H1 (cell line): ENCODE measurements around the gene CLCNKB. TPM values are rescaled to one million over a fixed set of nuclear protein-coding genes. Genes with fewer than 3 reads are reported as not detected.

Experiments
- CTCF ChIA-PET: fragments of 300-600 bp; sonication (Branson Sonifier 250); formaldehyde crosslinking; loops from one replicate; lab custom pipeline; 2021; ENCODE audit not compliant: partially characterized antibody; lab: Charles Lee
- POLR2A ChIA-PET: fragments of 300-600 bp; sonication (Branson Sonifier 250); formaldehyde crosslinking; loops from one replicate; lab custom pipeline; 2021; ENCODE audit warnings: inconsistent platforms; ENCODE audit not compliant: partially characterized antibody; lab: Charles Lee
- DNase-seq, 2 experiments: peaks; one replicate each; pipeline versions ENCODE4 v3.0.0 to v3.0.0-alpha.2; 2010 to 2022; ENCODE audit warnings: low spot score in 2 of 2, low read depth in 1 of 2, mixed read lengths in 1 of 2
- FAIRE-seq: peaks from 2 replicates; lab custom pipeline; 2011; peaks lifted over from hg19 to GRCh38; lab: Jason Lieb, UNC
- H2AFZ ChIP-seq: 2 replicates; pipeline ENCODE4 v1.8.1; 2012; ENCODE audit warnings: low read length, inconsistent platforms
- H2AK5ac ChIP-seq: 2 replicates; pipeline ENCODE4 v1.6.1; 2013; ENCODE audit warnings: low read depth, low read length
- H2BK120ac ChIP-seq: replicated peaks from 2 replicates; pipeline ENCODE3; 2013; ENCODE audit warnings: low read depth, low read length, inconsistent platforms
- H2BK12ac ChIP-seq: 2 replicates; pipeline ENCODE4 v1.6.1; 2013; ENCODE audit warnings: low read depth, low read length
- H2BK15ac ChIP-seq: 2 replicates; pipeline ENCODE4 v1.6.1; 2013; ENCODE audit warnings: low read length
- H2BK20ac ChIP-seq: 2 replicates; pipeline ENCODE4 v1.6.1; 2013; ENCODE audit warnings: low read length
- H2BK5ac ChIP-seq: 2 replicates; pipeline ENCODE4 v1.6.1; 2013; ENCODE audit warnings: low read depth, low read length
- H3K14ac ChIP-seq: 2 replicates; pipeline ENCODE4 v1.6.1; 2013; ENCODE audit warnings: inconsistent platforms; ENCODE audit not compliant: insufficient read length
- H3K18ac ChIP-seq: 2 replicates; pipeline ENCODE4 v1.6.1; 2013; ENCODE audit warnings: low read length; ENCODE audit errors: extremely low read depth
- H3K23ac ChIP-seq: 2 replicates; pipeline ENCODE4 v1.6.1; 2013; ENCODE audit warnings: inconsistent platforms; ENCODE audit not compliant: insufficient read length
- H3K23me2 ChIP-seq: 2 replicates; pipeline ENCODE4 v1.6.1; 2013; ENCODE audit warnings: low read depth, low read length
- H3K27ac ChIP-seq: 2 replicates; pipeline ENCODE4 v1.6.1; 2011; ENCODE audit warnings: low read depth, low read length, inconsistent platforms
- H3K27me3 ChIP-seq, 4 experiments: replicated peaks in 1 of 4; 1 replicate in 1 of 4; 2 replicates in 3 of 4; pipeline versions ENCODE4 v1.6.1 to v1.8.1; 2011 to 2013; ENCODE audit warnings: low read length in 3 of 4, mild to moderate bottlenecking in 3 of 4, inconsistent platforms in 2 of 4, mixed read lengths in 2 of 4, moderate library complexity in 1 of 4; ENCODE audit not compliant: control insufficient read depth in 3 of 4, insufficient read depth in 3 of 4; ENCODE audit errors: extremely low read depth in 1 of 4
- H3K36me3 ChIP-seq, 4 experiments: 2 replicates each; pipeline versions ENCODE4 v1.6.1 to v1.8.1; 2011 to 2013; ENCODE audit warnings: mild to moderate bottlenecking in 4 of 4, low read length in 3 of 4, moderate library complexity in 2 of 4, control low read depth in 1 of 4, inconsistent platforms in 1 of 4; ENCODE audit not compliant: insufficient read depth in 4 of 4, control insufficient read depth in 2 of 4
- H3K4ac ChIP-seq: replicated peaks from 2 replicates; pipeline ENCODE3; 2013; ENCODE audit warnings: low read length, low read depth, mixed read lengths, inconsistent platforms; ENCODE audit not compliant: insufficient read length
- H3K4me1 ChIP-seq, 4 experiments: replicated peaks in 1 of 4; 1 replicate in 1 of 4; 2 replicates in 3 of 4; pipeline versions ENCODE4 v1.6.1 to v1.8.1; 2011 to 2013; ENCODE audit warnings: low read length in 3 of 4, inconsistent platforms in 2 of 4, mixed read lengths in 1 of 4; ENCODE audit not compliant: insufficient read depth in 4 of 4, control insufficient read depth in 3 of 4
- H3K4me2 ChIP-seq, 2 experiments: 2 replicates each; pipeline versions ENCODE4 v1.6.1 to v1.8.1; 2011 to 2013; ENCODE audit warnings: low read depth in 2 of 2, low read length in 2 of 2, control low read depth in 1 of 2, inconsistent platforms in 1 of 2, mild to moderate bottlenecking in 1 of 2; ENCODE audit not compliant: insufficient read depth in 1 of 2
- H3K4me3 ChIP-seq, 4 experiments: fragments of 200-600, 300-600 bp in 1 of 4; sonication (generic), shearing (Covaris generic), sonication (Bioruptor Twin) in 1 of 4; 2 replicates each; pipeline versions ENCODE4 v1.5.1 to v1.8.1; 2011 to 2016; ENCODE audit warnings: low read length in 4 of 4, low read depth in 3 of 4, control low read depth in 2 of 4, inconsistent platforms in 2 of 4, mild to moderate bottlenecking in 2 of 4, mixed read lengths in 1 of 4, moderate library complexity in 1 of 4; ENCODE audit not compliant: insufficient read depth in 2 of 4; ENCODE audit errors: extremely low read depth in 1 of 4
- H3K56ac ChIP-seq: replicated peaks from 2 replicates; pipeline ENCODE3; 2013; ENCODE audit warnings: low read depth, mild to moderate bottlenecking, mixed read lengths, low read length, inconsistent platforms; ENCODE audit not compliant: insufficient read length
- H3K79me1 ChIP-seq: 2 replicates; pipeline ENCODE4 v1.6.1; 2013; ENCODE audit warnings: low read depth, low read length, control low read depth
- H3K79me2 ChIP-seq, 2 experiments: 2 replicates each; pipeline versions ENCODE4 v1.6.1 to v1.8.1; 2012 to 2013; ENCODE audit warnings: low read length in 2 of 2, mild to moderate bottlenecking in 2 of 2, inconsistent platforms in 1 of 2; ENCODE audit not compliant: insufficient read depth in 2 of 2, control insufficient read depth in 1 of 2
- H3K9ac ChIP-seq, 4 experiments: replicated peaks in 1 of 4; 1 replicate in 1 of 4; 2 replicates in 3 of 4; pipeline versions ENCODE4 v1.6.1 to v1.8.1; 2011 to 2013; ENCODE audit warnings: low read depth in 3 of 4, low read length in 3 of 4, control low read depth in 2 of 4, mild to moderate bottlenecking in 2 of 4, moderate library complexity in 2 of 4, inconsistent platforms in 1 of 4; ENCODE audit errors: extremely low read depth in 1 of 4
- H3K9me3 ChIP-seq, 2 experiments: 2 replicates each; pipeline versions ENCODE4 v1.6.1 to v1.8.1; 2012 to 2013; ENCODE audit warnings: mild to moderate bottlenecking in 2 of 2, moderate library complexity in 2 of 2, control low read depth in 1 of 2, inconsistent platforms in 1 of 2, low read depth in 1 of 2, low read length in 1 of 2, mixed read lengths in 1 of 2; ENCODE audit not compliant: insufficient read depth in 2 of 2
- H4K20me1 ChIP-seq, 2 experiments: replicated peaks in 1 of 2; 2 replicates each; pipeline versions ENCODE3 to v1.8.1; 2011 to 2013; ENCODE audit warnings: inconsistent platforms in 2 of 2, low read length in 2 of 2, mild to moderate bottlenecking in 1 of 2; ENCODE audit not compliant: insufficient read depth in 2 of 2, control insufficient read depth in 1 of 2
- H4K5ac ChIP-seq: 2 replicates; pipeline ENCODE4 v1.6.1; 2013; ENCODE audit warnings: low read length, low read depth, mixed read lengths, inconsistent platforms; ENCODE audit not compliant: insufficient read length
- H4K8ac ChIP-seq: 2 replicates; pipeline ENCODE4 v1.8.0; 2013; ENCODE audit warnings: mild to moderate bottlenecking, moderate library complexity, low read length, inconsistent platforms; ENCODE audit not compliant: insufficient read depth; ENCODE audit errors: extremely low read depth
- H4K91ac ChIP-seq: replicated peaks from 2 replicates; pipeline ENCODE3; 2013; ENCODE audit warnings: low read length, mixed read lengths, inconsistent platforms; ENCODE audit not compliant: insufficient read length
- ASH2L ChIP-seq: fragments of 200-600, 300-600 bp; sonication (generic); IDR thresholded peaks from one replicate; pipeline ENCODE4 v1.7.1; 2017; ENCODE audit warnings: low read length
- CBX5 ChIP-seq: fragments of 300-800, 300-1000 bp; sonication (generic); IDR thresholded peaks from 2 replicates; pipeline ENCODE4 v1.7.1; 2016; ENCODE audit warnings: antibody characterized with exemption, low read length, low read depth
- RBBP5 ChIP-seq: IDR thresholded peaks from 2 replicates; pipeline ENCODE4 v1.7.1; 2012; ENCODE audit warnings: low read depth, mild to moderate bottlenecking, inconsistent platforms, low read length, moderate library complexity, borderline replicate concordance
- TEAD4 ChIP-seq: IDR thresholded peaks from 2 replicates; pipeline ENCODE4 v1.6.1; 2012; ENCODE audit warnings: low read depth, low read length, inconsistent platforms, mixed read lengths
- ZNF274 ChIP-seq: IDR thresholded peaks from 2 replicates; pipeline ENCODE4 v1.7.0; 2012; ENCODE audit warnings: low read length, borderline replicate concordance; ENCODE audit errors: extremely low read depth
- WGBS, 2 experiments: shearing (Covaris generic) in 1 of 2; methylation state at CpG; one replicate each; pipeline versions ENCODE4 v1.1.6 to v1.1.7; 2013 to 2015; ENCODE audit warnings: low lambda C conversion rate in 2 of 2, mixed read lengths in 2 of 2, inconsistent platforms in 1 of 2, low coverage in 1 of 2, missing lambda C conversion rate in 1 of 2; ENCODE audit not compliant: insufficient replicate concordance in 2 of 2, insufficient coverage in 1 of 2, insufficient read length in 1 of 2; ENCODE audit errors: extremely low coverage in 1 of 2, missing lambda C conversion rate in 1 of 2; 5-methylcytosine and 5-hydroxymethylcytosine counted together
- polyA plus RNA-seq, 7 experiments: library from polyadenylated mRNA; depleted of rRNA in 3 of 7; stranded (reverse) in 5 of 7; unstranded in 2 of 7; fragments of >200 nt in 5 of 7; fragments of 200-250 nt in 2 of 7; gene quantifications; 1 replicate in 5 of 7; 2 replicates in 1 of 7; 4 replicates in 1 of 7; pipeline versions ENCODE4 v1.2.1 to v1.2.3, GENCODE V29; 2011 to 2013; ENCODE audit warnings: missing spikeins in 2 of 7, mixed read lengths in 2 of 7
- total RNA-seq: library from RNA; stranded (reverse); fragmentation: NEBNext Ultra II Directional; extraction: Animal tissue kit (Norgen Biotek cat#: 25700); gene quantifications from 2 replicates; pipeline ENCODE4 v1.2.1, GENCODE V29; 2021

CLCNKB gene
- total and polyA plus RNA-seq, 2 of the 8 experiments (the other 6 are each of a cell fraction or from before 2014, with no cell fraction given) = 1.2 to 3.5 TPM

- Histone ChIP-seq H2BK5ac (peak overlapping the region; percentile 73; the same call in 1 of the 2 replicates), H4K8ac (no peak overlapping the region), H3K9ac (no peak overlapping the region), H3K18ac (peak overlapping the region; percentile 78), H3K23ac (no peak overlapping the region), H2BK120ac (no peak overlapping the region), H2AFZ (no peak overlapping the region), H3K14ac (no peak overlapping the region), H3K27ac (no peak overlapping the region), H2BK12ac (peak overlapping the region; percentile 68; the same call in 1 of the 2 replicates), H2BK15ac (peak overlapping the region; percentile 75; the same call in 1 of the 2 replicates), H3K36me3 (no peaks in the 10 kb centered on the region), H4K20me1 (no peaks in the 10 kb centered on the region), H3K9me3 (no peaks in the 10 kb centered on the region), H3K79me1 (no peaks in the 10 kb centered on the region), H4K5ac (peak overlapping the region; percentile 77), H3K4me3 (peak overlapping the region in 3 of 4 experiments; percentile 30 to 54 (median 42); a peak in 6 of 8 replicates), H3K23me2 (no peaks in the 10 kb centered on the region), H4K91ac (no peak overlapping the region), H3K4ac (peak overlapping the region; percentile 69), H3K27me3 (peaks cover 0 to 7% (median under 1%) of the 10 kb centered on the region in 4 experiments; a peak in 3 of 7 replicates), H2BK20ac (no peak overlapping the region), H2AK5ac (0 out of 2 replicates have a peak overlapping the region, but pooled peaks have one; percentile 53), H3K4me1 (peaks cover 0 to 12% (median 8%) of the 10 kb centered on the region in 4 experiments; a peak in 6 of 7 replicates), H3K79me2 (no peaks in the 10 kb centered on the region), H3K56ac (no peak overlapping the region), H3K4me2 (peak overlapping the region; percentile 73 to 75)
- DNase-seq (peak; percentile 87 to 97), FAIRE-seq (peak; percentile 89)
- ChIA-PET POLR2A (interaction anchor here (1.3 to 2.6 kb wide), 3 partner anchors 10 to 51 kb away, joined by 3 to 13 read pairs (median 5); partner anchors contain the start of gene ZBTB17), CTCF (interaction anchor here (0.7 to 2.2 kb wide), 8 partner anchors 10 to 55 kb away, joined by 3 to 12 read pairs (median 6); partner anchors contain the start of gene HSPB7)
- TF ChIP-seq ZNF274 (no peak), CBX5 (no peak), TEAD4 (peak; percentile 34; the same call in 1 of the 2 replicates), RBBP5 (0 out of 2 replicates have a peak, but pooled peaks have one; percentile 36), ASH2L (peak; percentile 44)
- WGBS, 2 experiments = 27% methylated on average over 9 of the region's 33 CpGs; no CpG with 5 or more reads in 1 of the 2 experiments
Measured at GRCh38 chr1:16026723-16027484, 16.7 kb upstream of the CLCNKB start.
